Loucy (cell line): Measurements from ENCODE around the gene TMTC1.

ENCODE experiments used
- H2AFZ ChIP-seq: fragments of 200-600 bp; sonication (generic); 2 replicates; pipeline ENCODE4 v1.6.0; 2016; ENCODE audit warnings: antibody characterized with exemption, mild to moderate bottlenecking, low read length, moderate library complexity
- H3F3A ChIP-seq: fragments of 200-600 bp; 2 replicates; pipeline ENCODE4 v1.6.0; 2016; ENCODE audit warnings: antibody characterized with exemption, low read depth, mild to moderate bottlenecking
- H3K27me3 ChIP-seq: fragments of 200-600 bp; sonication (generic); 2 replicates; pipeline ENCODE4 v1.6.1; 2014; ENCODE audit warnings: low read length, mild to moderate bottlenecking; ENCODE audit not compliant: insufficient read depth, poor library complexity, severe bottlenecking
- H3K36me3 ChIP-seq: fragments of 200-600 bp; sonication (generic); 2 replicates; pipeline ENCODE4 v1.6.1; 2016; ENCODE audit warnings: low read length; ENCODE audit not compliant: insufficient read depth
- H3K4me1 ChIP-seq: fragments of 200-600 bp; sonication (generic); 2 replicates; pipeline ENCODE4 v1.5.1; 2014; ENCODE audit warnings: low read length, mild to moderate bottlenecking; ENCODE audit not compliant: insufficient read depth, poor library complexity, severe bottlenecking
- H3K4me2 ChIP-seq: fragments of 200-600 bp; sonication (generic); 2 replicates; pipeline ENCODE4 v1.6.0; 2014; ENCODE audit warnings: antibody characterized with exemption, low read length, low read depth, mild to moderate bottlenecking; ENCODE audit not compliant: poor library complexity, severe bottlenecking
- H3K4me3 ChIP-seq: fragments of 200-600 bp; sonication (generic); 2 replicates; pipeline ENCODE4 v1.5.1; 2014; ENCODE audit warnings: low read length, mild to moderate bottlenecking, mixed read lengths; ENCODE audit not compliant: poor library complexity, severe bottlenecking
- H3K79me2 ChIP-seq: fragments of 200-600 bp; sonication (generic); 2 replicates; pipeline ENCODE4 v1.6.1; 2014; ENCODE audit warnings: low read length; ENCODE audit not compliant: insufficient read depth
- H3K9ac ChIP-seq: fragments of 200-600 bp; sonication (generic); 2 replicates; pipeline ENCODE4 v1.6.0; 2014; ENCODE audit warnings: mild to moderate bottlenecking, low read depth, low read length, moderate library complexity; ENCODE audit not compliant: poor library complexity, severe bottlenecking
- H3K9me2 ChIP-seq: fragments of 200-600 bp; sonication (generic); replicated peaks from 2 replicates; pipeline ENCODE4 v1.6.1; 2016; ENCODE audit warnings: low read depth, low read length, mixed read lengths
- H3K9me3 ChIP-seq: fragments of 200-600 bp; sonication (generic); 2 replicates; pipeline ENCODE4 v1.6.1; 2014; ENCODE audit warnings: mild to moderate bottlenecking, antibody characterized with exemption, low read length, low read depth; ENCODE audit not compliant: insufficient read depth
- H4K20me1 ChIP-seq: fragments of 200-600 bp; sonication (generic); 2 replicates; pipeline ENCODE4 v1.6.0; 2014; ENCODE audit warnings: antibody characterized with exemption, low read length, mild to moderate bottlenecking; ENCODE audit not compliant: insufficient read depth, poor library complexity, severe bottlenecking
- EZH2phosphoT487 ChIP-seq: fragments of 200-600 bp; IDR thresholded peaks from 2 replicates; pipeline ENCODE4 v1.6.1; 2018; ENCODE audit warnings: antibody characterized with exemption, mild to moderate bottlenecking, moderate library complexity, borderline replicate concordance
- TF ChIP-seq, protein P1 (sequence below): fragments of 200-600 bp; sonication (generic); conservative IDR thresholded peaks from 2 replicates; pipeline ENCODE4 v1.5.1; 2014; ENCODE audit warnings: mild to moderate bottlenecking, antibody characterized with exemption, low read length

TMTC1 gene

GRCh38 chr12:29733501-29733900, 50.2 kb downstream of the TMTC1 start:
- Histone ChIP-seq H3K4me1 (no peaks in the 10 kb centered on the region), H3K27me3 (no peaks in the 10 kb centered on the region), H3K9me3 (no peaks in the 10 kb centered on the region), H3K36me3 (no peaks in the 10 kb centered on the region), H3K4me3 (no peak overlapping the region), H3K79me2 (no peaks in the 10 kb centered on the region), H3K4me2 (no peak overlapping the region), H3K9me2 (no peaks in the 10 kb centered on the region), H4K20me1 (no peaks in the 10 kb centered on the region), H3F3A (no peaks in the 10 kb centered on the region), H2AFZ (no peak overlapping the region), H3K9ac (no peak overlapping the region)
- TF ChIP-seq, protein P1, sequence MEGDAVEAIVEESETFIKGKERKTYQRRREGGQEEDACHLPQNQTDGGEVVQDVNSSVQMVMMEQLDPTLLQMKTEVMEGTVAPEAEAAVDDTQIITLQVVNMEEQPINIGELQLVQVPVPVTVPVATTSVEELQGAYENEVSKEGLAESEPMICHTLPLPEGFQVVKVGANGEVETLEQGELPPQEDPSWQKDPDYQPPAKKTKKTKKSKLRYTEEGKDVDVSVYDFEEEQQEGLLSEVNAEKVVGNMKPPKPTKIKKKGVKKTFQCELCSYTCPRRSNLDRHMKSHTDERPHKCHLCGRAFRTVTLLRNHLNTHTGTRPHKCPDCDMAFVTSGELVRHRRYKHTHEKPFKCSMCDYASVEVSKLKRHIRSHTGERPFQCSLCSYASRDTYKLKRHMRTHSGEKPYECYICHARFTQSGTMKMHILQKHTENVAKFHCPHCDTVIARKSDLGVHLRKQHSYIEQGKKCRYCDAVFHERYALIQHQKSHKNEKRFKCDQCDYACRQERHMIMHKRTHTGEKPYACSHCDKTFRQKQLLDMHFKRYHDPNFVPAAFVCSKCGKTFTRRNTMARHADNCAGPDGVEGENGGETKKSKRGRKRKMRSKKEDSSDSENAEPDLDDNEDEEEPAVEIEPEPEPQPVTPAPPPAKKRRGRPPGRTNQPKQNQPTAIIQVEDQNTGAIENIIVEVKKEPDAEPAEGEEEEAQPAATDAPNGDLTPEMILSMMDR, result no peak
- TF ChIP-seq EZH2phosphoT487, result no peak

GRCh38 chr12:29733060-29733459, 50.7 kb downstream of the TMTC1 start:
- no peak overlapping the region for H3K4me3 ChIP-seq
- TF ChIP-seq, protein P1, result no peak
- no peak for TF ChIP-seq EZH2phosphoT487
- no peaks in the 10 kb centered on the region for H3K9me2 ChIP-seq
- no peaks in the 10 kb centered on the region for H3K4me1 ChIP-seq
- no peaks in the 10 kb centered on the region for H3K79me2 ChIP-seq
- no peaks in the 10 kb centered on the region for H3K27me3 ChIP-seq
- H3K4me2 ChIP-seq, result no peak overlapping the region
- no peaks in the 10 kb centered on the region for H3F3A ChIP-seq
- no peak overlapping the region for H2AFZ ChIP-seq
- H3K9me3 ChIP-seq, result no peaks in the 10 kb centered on the region
- H3K9ac ChIP-seq, result no peak overlapping the region
- H3K36me3 ChIP-seq, result no peaks in the 10 kb centered on the region
- H4K20me1 ChIP-seq, result no peaks in the 10 kb centered on the region

GRCh38 chr12:29732593-29732992, 51.1 kb downstream of the TMTC1 start:
- H3K36me3 ChIP-seq, result no peaks in the 10 kb centered on the region

More at GRCh38 chr12:29732593-29732992, 51.1 kb downstream of the TMTC1 start:
- Histone ChIP-seq H4K20me1 (no peaks in the 10 kb centered on the region), H3K9me2 (no peaks in the 10 kb centered on the region), H3K27me3 (no peaks in the 10 kb centered on the region), H3F3A (no peaks in the 10 kb centered on the region), H3K9me3 (no peaks in the 10 kb centered on the region), H3K4me2 (no peak overlapping the region), H3K4me1 (no peaks in the 10 kb centered on the region), H3K4me3 (no peak overlapping the region), H3K79me2 (no peaks in the 10 kb centered on the region), H3K9ac (no peak overlapping the region), H2AFZ (no peak overlapping the region)
- TF ChIP-seq, protein P1, result no peak
- no peak for TF ChIP-seq EZH2phosphoT487
